Endothelial cell of umbilical vein (primary cell): ENCODE measurements around the gene RANGAP1. TPM values are rescaled to one million over a fixed set of nuclear protein-coding genes. Genes with fewer than 3 reads are reported as not detected.

Source experiments
- BruUV-seq: library from RNA; stranded (reverse); fragments of 400-500 nt; replicated peaks from 2 replicates; lab custom pipeline; 2021; lab: Mats Ljungman, UMichigan
- CTCF ChIA-PET: fragments of 300-600, 350-600 bp; sonication (Branson Sonifier 250); formaldehyde crosslinking; loops from one replicate; lab custom pipeline; 2021; ENCODE audit warnings: antibody characterized with exemption, inconsistent platforms; lab: Charles Lee
- POLR2A ChIA-PET: fragments of 300-600, 350-600 bp; sonication (Branson Sonifier 250); formaldehyde crosslinking; loops from one replicate; lab custom pipeline; 2021; ENCODE audit warnings: antibody characterized with exemption, inconsistent platforms; lab: Charles Lee
- DNase-seq: peaks from one replicate; pipeline ENCODE4 v3.0.0-alpha.2; 2011; ENCODE audit warnings: low read depth, low spot score
- FAIRE-seq: peaks from 2 replicates; lab custom pipeline; 2011; peaks lifted over from hg19 to GRCh38; lab: Jason Lieb, UNC
- H2AFZ ChIP-seq: 2 replicates; pipeline ENCODE4 v1.6.0; 2012; ENCODE audit warnings: low read depth, low read length, control low read depth, inconsistent platforms
- H3K27ac ChIP-seq: 2 replicates; pipeline ENCODE4 v1.5.1; 2011; ENCODE audit warnings: low read depth, mild to moderate bottlenecking, control low read depth, low read length, moderate library complexity; ENCODE audit not compliant: insufficient read depth
- H3K27me3 ChIP-seq, 2 experiments: 2 replicates each; pipeline versions ENCODE4 v1.6.0 to v1.6.1; 2011; ENCODE audit warnings: low read length in 2 of 2, mixed read lengths in 1 of 2; ENCODE audit not compliant: control insufficient read depth in 2 of 2, insufficient read depth in 2 of 2
- H3K36me3 ChIP-seq, 2 experiments: 2 replicates in 1 of 2; 3 replicates in 1 of 2; pipeline ENCODE4 v1.5.1; 2011; ENCODE audit warnings: low read length in 2 of 2, mild to moderate bottlenecking in 1 of 2, moderate library complexity in 1 of 2; ENCODE audit not compliant: control insufficient read depth in 2 of 2, insufficient read depth in 2 of 2; ENCODE audit errors: extremely low read depth in 1 of 2
- H3K4me1 ChIP-seq: 3 replicates; pipeline ENCODE4 v1.5.1; 2011; ENCODE audit warnings: mild to moderate bottlenecking, low read length; ENCODE audit not compliant: control insufficient read depth, insufficient read depth; ENCODE audit errors: extremely low read depth
- H3K4me2 ChIP-seq: 2 replicates; pipeline ENCODE4 v1.6.1; 2011; ENCODE audit warnings: low read length, control low read depth, mixed read lengths; ENCODE audit not compliant: insufficient read depth
- H3K4me3 ChIP-seq, 3 experiments: fragments of 200-600 bp in 1 of 3; sonication (generic), shearing (Covaris generic) in 1 of 3; replicated peaks in 1 of 3; 2 replicates each; pipeline ENCODE4 v1.5.1; 2011 to 2016; ENCODE audit warnings: control low read depth in 3 of 3, low read length in 3 of 3, mild to moderate bottlenecking in 2 of 3, inconsistent platforms in 1 of 3, low read depth in 1 of 3, moderate library complexity in 1 of 3; ENCODE audit not compliant: insufficient read depth in 1 of 3
- H3K79me2 ChIP-seq: 2 replicates; pipeline ENCODE4 v1.6.0; 2012; ENCODE audit warnings: low read length, inconsistent platforms; ENCODE audit not compliant: control insufficient read depth, insufficient read depth
- H3K9ac ChIP-seq: replicated peaks from 2 replicates; pipeline ENCODE3; 2011; ENCODE audit warnings: low read length, control low read depth; ENCODE audit not compliant: insufficient read depth; ENCODE audit errors: extremely low read depth
- H3K9me1 ChIP-seq: replicated peaks from 3 replicates; pipeline ENCODE4 v1.6.0; 2011; ENCODE audit warnings: mild to moderate bottlenecking, low read length; ENCODE audit not compliant: control insufficient read depth, insufficient read depth; ENCODE audit errors: extremely low read depth
- H3K9me3 ChIP-seq: replicated peaks from 2 replicates; pipeline ENCODE4 v1.5.1; 2012; ENCODE audit warnings: low read length, inconsistent platforms; ENCODE audit not compliant: control insufficient read depth, insufficient read depth
- H4K20me1 ChIP-seq: replicated peaks from 2 replicates; pipeline ENCODE3; 2011; ENCODE audit warnings: mild to moderate bottlenecking, low read length; ENCODE audit not compliant: control insufficient read depth, insufficient read depth; ENCODE audit errors: extremely low read depth
- CTCF ChIP-seq, 2 donors: IDR thresholded peaks; 1 replicate in 1 of 2; 2 replicates in 1 of 2; pipeline ENCODE4 v1.5.1; 2011; ENCODE audit warnings: low read length in 2 of 2, mild to moderate bottlenecking in 2 of 2, moderate library complexity in 2 of 2, control low read depth in 1 of 2, inconsistent platforms in 1 of 2, low read depth in 1 of 2; ENCODE audit not compliant: insufficient read depth in 1 of 2; ENCODE audit errors: extremely low read depth in 1 of 2
- EZH2 ChIP-seq: IDR thresholded peaks from 2 replicates; pipeline ENCODE4 v1.6.1; 2012; ENCODE audit warnings: borderline replicate concordance, low read depth, mild to moderate bottlenecking, moderate library complexity, low read length, inconsistent platforms; ENCODE audit not compliant: severe bottlenecking
- FOS ChIP-seq: IDR thresholded peaks from 2 replicates; pipeline ENCODE4 v1.6.1; 2011; ENCODE audit warnings: mild to moderate bottlenecking, low read length, moderate library complexity, borderline replicate concordance; ENCODE audit not compliant: insufficient read depth
- GATA2 ChIP-seq: IDR thresholded peaks from 2 replicates; pipeline ENCODE4 v1.7.0; 2011; ENCODE audit warnings: low read depth, mild to moderate bottlenecking, moderate library complexity, mixed read lengths, low read length; ENCODE audit not compliant: insufficient read length, insufficient read depth
- JUN ChIP-seq: IDR thresholded peaks from 2 replicates; pipeline ENCODE4 v1.6.1; 2011; ENCODE audit warnings: borderline replicate concordance, low read depth; ENCODE audit not compliant: insufficient read length, insufficient read depth
- MAX ChIP-seq: IDR thresholded peaks from 2 replicates; pipeline ENCODE4 v1.6.1; 2011; ENCODE audit not compliant: insufficient read depth, insufficient read length
- MYC ChIP-seq: IDR thresholded peaks from one replicate; pipeline ENCODE4 v1.6.1; 2011; ENCODE audit warnings: mild to moderate bottlenecking, low read depth, low read length
- POLR2A ChIP-seq: IDR thresholded peaks from 2 replicates; pipeline ENCODE4 v1.6.1; 2012; ENCODE audit warnings: low read depth, mild to moderate bottlenecking, control low read depth, low read length
- POLR2AphosphoS5 ChIP-seq: IDR thresholded peaks from 2 replicates; pipeline ENCODE4 v1.6.1; 2012; ENCODE audit warnings: low read depth, mild to moderate bottlenecking, control low read depth, low read length, moderate library complexity; ENCODE audit not compliant: insufficient read depth
- dilution Hi-C: fragments of 300-500 bp; cut with MboI; formaldehyde crosslinking; loops from one replicate; pipeline ENCODE4 v1.15.0; 2019; ENCODE audit warnings: low sequenced_read_pairs; ENCODE audit not compliant: extremely low pct_ligation_motif_present
- intact Hi-C: fragments of 100-400 bp; cut with micrococcal nuclease; formaldehyde crosslinking; loops from one replicate; pipeline ENCODE4 v1.10.0; 2022
- polyA plus RNA-seq, 4 experiments: library from polyadenylated mRNA; depleted of rRNA in 3 of 4; stranded (reverse) in 3 of 4; unstranded in 1 of 4; fragments of >200 nt; gene quantifications; 2 replicates each; pipeline versions ENCODE4 v1.2.1 to v1.2.3, GENCODE V29; 2011 to 2012; ENCODE audit warnings: missing spikeins in 1 of 4
- total RNA-seq: library from RNA; stranded (reverse); gene quantifications from 2 replicates; pipeline ENCODE4 v1.2.3, GENCODE V29; 2021

The RANGAP1 gene
- total and polyA plus RNA-seq, 2 donors (not counting 3 experiments of a cell fraction or from before 2014, with no cell fraction given), result 169 to 182 TPM

GRCh38 chr22:41315586-41315985 is 29.6 kb upstream of the RANGAP1 start:
- peaks cover 2% of the 10 kb centered on the region for H4K20me1 ChIP-seq
- no peak for FAIRE-seq
- H3K9ac ChIP-seq, result no peak overlapping the region
- no peaks in the 10 kb centered on the region for H3K9me1 ChIP-seq
- no peak overlapping the region for H3K27ac ChIP-seq
- no peak for TF ChIP-seq MYC
- no peak for TF ChIP-seq EZH2
- TF ChIP-seq JUN, result no peak
- TF ChIP-seq GATA2, result no peak
- no peak for TF ChIP-seq MAX
- no peak for TF ChIP-seq FOS
- TF ChIP-seq CTCF (IDR thresholded peaks at IDR 0.05; ENCODE audit: extremely low read depth in 1 of 2, insufficient read depth in 1 of 2, low read depth in 1 of 2, low read length in 2 of 2), result no peak
- no peak for TF ChIP-seq POLR2A
- TF ChIP-seq POLR2AphosphoS5, result no peak
- no peak for DNase-seq
- no peak overlapping the region for H3K4me3 ChIP-seq
- H3K4me2 ChIP-seq, result no peak overlapping the region
- dilution Hi-C loops (no loop called here), intact Hi-C loops (no loop called here)
- H3K79me2 ChIP-seq, result peaks cover 66% of the 10 kb centered on the region
- H2AFZ ChIP-seq, result no peak overlapping the region
- H3K27me3 ChIP-seq, result no peaks in the 10 kb centered on the region
- peaks cover 2 to 10% of the 10 kb centered on the region in 2 experiments for H3K36me3 ChIP-seq
- no TSS peak for BruUV-seq
- ChIA-PET POLR2A (interaction anchor here (0.7 kb wide), 1 partner anchor 25 kb away, joined by 6 read pairs; no protein-coding TSS in a partner anchor), CTCF (interaction anchor here (1.1 kb wide), 1 partner anchor 11 kb away, joined by 3 read pairs; no protein-coding TSS in a partner anchor)
- peaks cover 2% of the 10 kb centered on the region for H3K4me1 ChIP-seq
- no peaks in the 10 kb centered on the region for H3K9me3 ChIP-seq
